HTERT RPE-1 (cell line): ENCODE results near the gene RXRA.

Experiments used
- in situ Hi-C: fragments of 300-500 bp; cut with MboI; formaldehyde crosslinking; loops from 4 replicates; pipeline ENCODE4 v1.14.3; 2020; ENCODE audit warnings: low sequenced_read_pairs

The RXRA gene

GRCh38 chr9:134411440-134412297, 85.4 kb downstream of the RXRA start:
- in situ Hi-C loops: no loop called here

- in situ Hi-C loops: no loop called here
Measured at GRCh38 chr9:134412298-134412711, 86.0 kb downstream of the RXRA start.

- in situ Hi-C loops: no loop called here
Measured at GRCh38 chr9:134413112-134413715, 87.0 kb downstream of the RXRA start.

GRCh38 chr9:134413890-134414623, 87.8 kb downstream of the RXRA start:
- in situ Hi-C loops: no loop called here

GRCh38 chr9:134414900-134415425, 88.7 kb downstream of the RXRA start:
- in situ Hi-C loops: no loop called here

- in situ Hi-C loops: no loop called here
Measured at GRCh38 chr9:134416385-134417015, 90.2 kb downstream of the RXRA start.

GRCh38 chr9:134418354-134418753, 92.1 kb downstream of the RXRA start:
- in situ Hi-C loops: no loop called here

GRCh38 chr9:134419000-134419683, 92.9 kb downstream of the RXRA start:
- in situ Hi-C loops: no loop called here

- in situ Hi-C loops: no loop called here
Measured at GRCh38 chr9:134419684-134420076, 93.4 kb downstream of the RXRA start.

- in situ Hi-C loops: no loop called here
Measured at GRCh38 chr9:134420281-134420845, 94.1 kb downstream of the RXRA start.

GRCh38 chr9:134420974-134421432, 94.7 kb downstream of the RXRA start:
- in situ Hi-C loops: no loop called here

GRCh38 chr9:134421888-134422287, 95.6 kb downstream of the RXRA start:
- in situ Hi-C loops: no loop called here

DNA sequence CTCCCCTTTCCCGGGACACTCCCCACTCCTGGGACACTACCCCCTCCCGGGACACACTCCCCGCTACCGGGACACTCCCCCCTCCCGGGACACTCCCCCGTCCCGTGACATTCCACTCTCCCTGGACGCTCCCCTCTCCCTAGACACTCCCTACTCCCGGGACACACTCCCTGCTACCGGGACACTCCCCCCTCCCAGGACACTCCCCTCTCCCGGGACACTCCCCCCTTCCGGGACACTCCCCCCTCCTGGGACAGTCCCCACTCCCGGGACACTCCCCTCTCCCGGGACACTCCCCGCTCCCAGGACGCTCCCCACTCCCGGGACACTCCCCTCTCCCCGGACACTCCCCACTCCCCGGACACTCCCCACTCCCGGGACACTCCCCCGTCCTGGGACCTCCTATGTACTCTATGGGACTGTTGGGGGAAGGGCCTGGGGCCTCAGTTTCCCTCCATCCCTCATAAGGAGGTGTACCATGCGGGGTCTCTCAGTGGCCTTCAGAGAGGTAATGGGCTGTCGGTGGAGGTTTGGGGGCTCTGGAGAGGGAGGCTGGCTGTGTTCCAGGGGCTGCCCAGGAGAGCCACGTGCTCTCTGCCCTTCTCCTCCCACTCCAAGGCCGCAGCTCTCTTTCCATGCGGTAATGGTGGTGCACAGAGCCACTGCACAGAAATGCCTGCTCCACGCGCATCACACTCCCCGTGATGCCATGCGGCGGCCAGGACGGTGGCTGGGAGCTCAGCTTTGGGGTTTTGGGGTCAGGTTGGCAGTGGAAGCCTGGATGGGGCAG, 96.2 kb downstream of the RXRA start:
- in situ Hi-C loops: no loop called here

- in situ Hi-C loops: no loop called here
Measured at GRCh38 chr9:134423166-134423565, 96.9 kb downstream of the RXRA start.

- in situ Hi-C loops: no loop called here
Measured at GRCh38 chr9:134423749-134424148, 97.5 kb downstream of the RXRA start.

DNA sequence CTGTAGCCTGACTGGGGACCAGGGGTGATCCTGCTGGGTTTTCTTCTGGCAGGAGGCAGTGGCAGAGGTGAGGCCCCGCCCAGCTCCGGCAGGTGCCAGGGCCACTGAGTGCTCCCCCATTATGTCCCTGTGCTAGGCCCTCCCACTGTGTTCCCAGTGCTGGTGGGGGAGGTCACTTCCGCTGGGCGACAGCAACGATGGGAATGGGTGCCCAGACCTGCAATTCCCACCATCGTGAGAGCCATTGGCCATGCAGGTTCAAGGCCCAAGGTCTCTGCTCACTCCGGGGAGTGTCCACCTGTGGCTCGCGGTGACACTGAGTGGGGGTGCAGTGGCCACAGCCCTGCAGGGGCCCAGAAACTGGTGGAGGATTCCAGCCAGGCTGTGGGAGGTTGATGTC, 98.6 kb downstream of the RXRA start:
- in situ Hi-C loops: no loop called here

GRCh38 chr9:134425401-134425800, 99.1 kb downstream of the RXRA start:
- in situ Hi-C loops: no loop called here

DNA sequence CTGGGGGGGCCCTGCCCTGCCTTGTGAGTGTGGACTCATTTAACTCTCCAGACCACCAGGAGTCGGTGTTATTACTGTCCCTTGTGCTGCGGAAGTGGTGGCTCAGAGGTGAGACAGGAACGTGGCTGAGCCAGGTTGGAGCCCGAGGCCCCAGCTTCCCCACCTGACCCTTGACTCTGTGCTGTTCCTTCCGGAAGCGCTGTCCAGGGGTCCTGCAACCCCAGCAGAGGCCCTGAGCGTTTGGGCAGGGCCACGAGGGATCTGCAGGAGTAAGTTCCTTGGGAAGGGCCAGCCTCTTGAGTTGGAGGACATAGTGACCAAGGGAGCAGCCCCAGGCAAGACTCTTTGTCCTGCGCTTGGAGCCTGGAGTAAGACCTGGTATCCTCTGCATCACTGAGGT, 99.6 kb downstream of the RXRA start:
- in situ Hi-C loops: no loop called here

DNA sequence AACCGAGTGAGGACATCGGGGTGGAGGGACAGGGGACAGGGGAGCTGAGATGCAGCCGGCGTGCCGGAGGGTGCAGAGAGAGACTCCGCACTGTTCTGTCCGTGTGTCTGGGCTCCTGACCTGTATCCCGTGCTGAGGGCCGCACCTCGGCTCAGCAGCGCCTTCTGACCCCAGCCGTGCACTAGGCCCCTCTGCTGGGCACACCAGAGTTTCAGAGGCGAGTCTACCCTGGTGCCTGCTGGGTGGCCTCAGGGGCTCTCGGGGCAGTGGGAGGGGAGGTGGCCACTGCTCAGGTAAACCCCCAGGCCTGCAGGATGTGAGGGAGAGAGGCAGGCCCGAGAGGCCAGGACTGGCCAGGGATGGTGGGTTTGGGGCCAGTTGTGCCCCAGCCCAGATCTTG, 100.2 kb downstream of the RXRA start:
- in situ Hi-C loops: no loop called here
